HG03045 (cell line): ENCODE measurements around the gene TRPM6.

ENCODE experiments used
- ATAC-seq: cut with Tn5 transposase; IDR thresholded peaks from one replicate; pipeline ENCODE4 v1.9.1; 2021; ENCODE audit warnings: mild to moderate bottlenecking, moderate library complexity; ENCODE audit not compliant: unreplicated experiment

The TRPM6 gene

GRCh38 chr9:74777136-74777879 is 110.4 kb downstream of the TRPM6 start:
- peak; percentile 54 for ATAC-seq

DNA sequence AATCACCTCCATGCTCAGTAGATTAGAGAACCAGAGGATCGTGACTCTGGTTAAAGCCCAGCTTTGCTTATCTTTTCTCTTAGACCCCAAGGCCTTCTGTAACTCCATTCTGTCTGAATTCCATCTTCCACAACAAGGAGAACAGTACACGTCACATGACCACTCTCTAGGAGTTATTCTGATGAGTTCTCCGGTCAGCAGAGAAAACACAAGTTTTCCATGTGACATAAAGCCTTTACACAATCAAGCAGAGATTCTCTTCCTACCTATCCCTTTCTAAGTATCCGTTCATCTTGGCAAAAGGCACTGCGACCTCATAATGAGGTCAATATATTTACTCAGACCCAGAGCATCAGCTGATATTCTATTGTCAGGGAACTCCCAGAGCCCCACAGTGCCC is 112.3 kb downstream of the TRPM6 start:
- no peak for ATAC-seq

GRCh38 chr9:74773886-74774479 is 113.7 kb downstream of the TRPM6 start:
- ATAC-seq: no peak

- ATAC-seq: peak; percentile 51
These were observed 115.6 kb downstream of the TRPM6 start for GRCh38 chr9:74772121-74772520.

DNA sequence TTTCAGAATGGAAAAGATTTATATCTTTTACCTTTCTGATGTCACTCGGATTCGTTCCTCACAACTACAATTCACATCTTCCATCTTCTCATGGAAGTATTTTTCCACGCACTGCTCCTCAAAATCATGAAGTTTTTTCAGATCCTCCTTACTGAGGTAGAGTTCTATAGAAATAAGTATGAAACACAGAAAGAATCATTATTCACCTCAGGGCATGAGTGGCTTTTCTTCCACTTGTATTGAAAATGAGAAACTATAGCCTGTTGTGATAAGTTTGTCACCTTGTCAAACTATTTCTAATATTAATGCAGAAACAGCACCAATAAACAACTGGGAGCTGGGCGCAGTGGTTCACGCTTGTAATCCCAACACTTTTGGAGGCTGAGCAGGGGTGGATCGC is 116.0 kb downstream of the TRPM6 start:
- ATAC-seq: no peak

GRCh38 chr9:74771262-74771585 is 116.5 kb downstream of the TRPM6 start:
- no peak for ATAC-seq

GRCh38 chr9:74770508-74771261 is 117.0 kb downstream of the TRPM6 start:
- ATAC-seq: no peak

DNA sequence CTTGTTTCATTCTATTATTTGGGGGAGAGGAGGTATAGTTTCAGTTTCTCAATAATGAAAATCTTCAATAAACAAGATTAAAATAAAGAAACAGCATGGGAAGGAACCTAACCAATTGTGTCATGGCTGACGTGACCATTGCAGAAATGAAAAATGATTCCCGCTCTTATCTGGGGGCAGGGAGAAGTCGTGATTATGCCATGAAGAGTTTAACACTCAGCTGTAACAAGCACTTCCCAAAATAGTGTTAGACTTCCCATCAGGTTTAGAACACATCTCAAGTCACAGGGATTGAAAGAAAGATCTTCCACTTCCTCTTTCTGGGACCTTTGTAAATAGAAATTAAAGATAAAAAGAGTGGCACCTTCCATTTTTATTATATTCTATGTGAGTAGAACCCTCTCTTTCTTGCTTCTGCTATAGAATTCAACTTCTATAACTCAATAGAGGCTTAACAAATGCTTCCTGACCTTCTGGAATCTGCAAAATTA is 122.2 kb downstream of the TRPM6 start:
- no peak for ATAC-seq

GRCh38 chr9:74762950-74763349 is 124.8 kb downstream of the TRPM6 start:
- ATAC-seq: no peak

- ATAC-seq: no peak
These were observed 127.6 kb downstream of the TRPM6 start for GRCh38 chr9:74760031-74760700.

DNA sequence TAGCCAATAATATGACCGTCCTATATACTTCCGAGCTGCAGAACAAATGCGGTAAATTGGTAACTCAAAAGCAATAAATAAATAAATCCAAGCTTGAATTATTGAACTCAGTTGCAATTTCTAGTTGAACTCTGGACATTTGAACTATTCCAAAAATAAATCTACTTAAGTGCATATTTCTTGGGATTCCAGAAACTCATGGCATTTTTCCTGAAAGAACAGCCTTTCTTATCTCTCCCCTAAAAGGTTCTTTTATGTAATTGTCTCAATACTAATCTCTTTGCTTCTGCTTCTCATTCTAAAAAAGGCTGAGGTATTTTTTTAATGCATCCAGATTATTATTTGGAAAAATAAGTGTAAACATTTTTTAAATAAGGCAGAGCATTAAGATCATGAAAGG is 131.7 kb downstream of the TRPM6 start:
- no peak for ATAC-seq

DNA sequence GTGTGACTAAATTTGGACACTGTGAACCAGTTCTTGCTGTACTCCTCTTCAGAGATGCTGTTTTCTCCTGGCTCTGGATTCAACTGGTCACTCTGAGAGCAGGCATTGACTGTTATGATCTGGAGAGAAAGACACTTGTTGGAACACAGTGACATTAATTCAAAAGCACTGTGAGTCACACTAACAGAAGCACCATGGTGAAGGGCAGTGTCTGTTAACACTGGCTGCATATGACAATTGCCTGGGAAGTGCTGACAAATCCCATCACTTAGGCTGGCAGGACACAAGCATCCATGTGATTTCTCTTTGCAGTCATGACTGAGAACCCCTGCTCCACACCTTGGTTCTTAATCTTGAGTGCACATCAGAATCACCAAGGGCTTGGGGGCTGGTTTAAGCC is 132.4 kb downstream of the TRPM6 start:
- no peak for ATAC-seq

GRCh38 chr9:74753650-74754049 is 134.1 kb downstream of the TRPM6 start:
- no peak for ATAC-seq

DNA sequence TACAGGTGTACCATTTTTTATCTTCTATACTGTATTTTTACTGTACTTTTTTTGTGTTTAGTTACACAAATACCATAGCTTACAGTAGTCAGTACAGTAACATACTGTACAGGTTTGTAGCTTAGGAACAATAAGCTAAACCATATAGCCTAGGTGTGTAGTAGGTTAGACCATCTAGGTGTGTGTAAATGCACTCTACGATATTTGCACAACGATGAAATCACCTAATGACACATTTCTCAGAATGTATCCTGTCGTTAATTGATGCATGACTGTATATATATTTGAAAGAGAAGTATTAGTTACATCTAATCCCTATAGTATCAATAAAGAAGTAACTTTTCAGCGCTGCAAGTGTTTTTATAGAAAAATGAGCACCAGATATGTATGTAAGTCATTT is 138.8 kb downstream of the TRPM6 start:
- no peak for ATAC-seq

GRCh38 chr9:74742792-74743730 is 144.7 kb downstream of the TRPM6 start:
- no peak for ATAC-seq

DNA sequence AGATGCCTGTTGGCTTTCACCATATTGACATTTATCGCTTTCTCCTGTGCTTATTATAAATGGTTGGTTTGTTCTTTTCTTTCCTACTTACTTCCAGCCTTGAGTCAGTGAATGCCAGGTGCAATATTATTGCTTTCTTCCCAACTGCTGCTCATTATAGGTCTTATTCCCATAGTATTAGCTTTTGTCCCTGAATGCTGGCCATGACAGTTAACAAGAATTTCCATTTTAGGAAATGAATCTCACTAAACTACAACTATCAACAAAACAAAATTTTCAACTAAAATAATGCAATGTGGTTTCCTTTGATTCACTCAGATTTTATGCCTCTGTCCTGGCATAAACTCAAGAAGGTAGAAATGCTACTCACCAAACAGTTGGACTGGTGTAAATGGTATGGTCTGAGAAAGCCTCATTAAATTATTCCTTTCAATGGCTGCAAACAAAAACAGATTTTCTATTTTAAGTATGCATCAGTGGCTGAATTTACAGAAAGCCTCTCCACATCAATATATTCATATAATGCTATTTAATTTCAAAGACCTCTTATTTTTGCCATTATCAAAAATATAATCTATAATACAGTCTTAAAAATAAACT is 145.4 kb downstream of the TRPM6 start:
- ATAC-seq: no peak

DNA sequence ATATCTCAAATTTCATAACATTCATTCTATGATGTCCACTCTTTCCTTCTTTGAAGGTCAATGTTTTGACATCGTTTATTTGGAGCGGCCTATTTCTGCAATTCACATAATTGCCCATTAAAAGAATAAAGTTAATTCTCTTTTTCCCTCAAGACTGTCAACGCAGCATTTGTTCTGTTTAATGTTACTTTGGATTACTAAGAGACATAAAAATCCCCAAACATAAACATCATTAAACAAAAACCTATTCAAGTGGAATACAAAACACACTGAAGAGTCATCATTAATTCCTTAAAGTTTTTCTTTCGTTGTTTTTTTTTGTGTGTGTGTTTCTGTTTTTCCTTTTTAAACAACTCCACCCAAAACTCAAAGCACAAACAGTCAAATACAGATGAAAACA is 151.1 kb downstream of the TRPM6 start:
- ATAC-seq: no peak

GRCh38 chr9:74735761-74736160 is 152.0 kb downstream of the TRPM6 start:
- ATAC-seq: no peak

DNA sequence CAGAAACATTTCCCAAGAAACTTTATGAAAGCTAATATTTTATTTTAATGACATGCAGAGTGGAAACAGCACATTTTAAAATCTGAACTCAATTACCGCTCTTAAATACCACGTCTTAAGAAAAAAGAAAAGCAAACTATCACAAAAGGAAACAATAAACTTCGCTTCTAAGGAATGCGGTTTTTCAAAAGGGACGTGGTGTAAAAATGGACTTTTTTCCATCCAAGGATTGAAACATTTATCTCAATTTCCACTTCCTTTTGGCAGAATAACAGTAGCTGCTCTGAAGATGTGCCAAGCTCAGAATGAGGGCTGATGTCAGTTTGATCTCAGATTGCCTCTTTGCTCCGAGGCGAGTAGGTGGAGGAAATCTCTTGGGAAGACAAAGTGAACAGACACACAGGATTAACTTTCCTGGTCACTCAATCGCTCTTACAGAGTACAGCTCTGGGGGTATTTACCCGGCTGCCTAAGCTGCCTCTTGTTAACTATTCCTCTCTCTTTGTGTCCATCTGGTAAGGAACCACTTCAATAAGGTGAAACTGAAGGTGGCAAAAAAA is 158.5 kb downstream of the TRPM6 start:
- ATAC-seq: no peak

GRCh38 chr9:74728176-74728575 is 159.5 kb downstream of the TRPM6 start:
- ATAC-seq: no peak
